ENCODE measurements around the gene BLOC1S5.
"Not testable (repeated sequence)": the region's sequence is repeated elsewhere in the genome, so short reads cannot be mapped to it uniquely, and the experiment has no call there.

Gene BLOC1S5

GRCh38 chr6:8082572-8082953 is 18.4 kb upstream of the BLOC1S5 start:
- no peak for DNase-seq (ENCODE audit: low read depth, low spot score)

GRCh38 chr6:8080362-8081151 is 16.4 kb upstream of the BLOC1S5 start:
- DNase-seq (ENCODE audit: low read depth, low spot score), result no peak

GRCh38 chr6:8079126-8079525 is 14.9 kb upstream of the BLOC1S5 start:
- DNase-seq (ENCODE audit: low read depth, low spot score), result no peak

DNA sequence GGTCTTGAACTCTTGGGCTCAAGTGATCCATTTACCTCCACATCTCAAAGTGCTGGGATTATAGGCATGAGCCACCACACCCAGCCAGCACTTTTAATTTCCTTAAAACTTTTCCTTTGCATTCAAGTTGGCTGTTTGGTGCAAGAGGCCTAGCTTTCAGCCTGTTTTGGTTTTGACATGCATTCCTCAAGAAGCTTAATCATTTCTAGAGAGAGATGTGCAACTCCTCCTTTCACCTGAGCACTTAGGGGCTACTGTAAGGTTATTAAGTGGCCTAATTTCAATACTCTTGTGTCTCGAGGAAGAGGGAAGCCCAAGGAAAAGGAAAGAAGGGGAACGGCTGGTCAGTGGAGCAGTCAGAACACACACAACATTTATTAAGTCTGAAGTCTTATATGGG is 13.8 kb upstream of the BLOC1S5 start:
- DNase-seq (ENCODE audit: low read depth, low spot score), result no peak

DNA sequence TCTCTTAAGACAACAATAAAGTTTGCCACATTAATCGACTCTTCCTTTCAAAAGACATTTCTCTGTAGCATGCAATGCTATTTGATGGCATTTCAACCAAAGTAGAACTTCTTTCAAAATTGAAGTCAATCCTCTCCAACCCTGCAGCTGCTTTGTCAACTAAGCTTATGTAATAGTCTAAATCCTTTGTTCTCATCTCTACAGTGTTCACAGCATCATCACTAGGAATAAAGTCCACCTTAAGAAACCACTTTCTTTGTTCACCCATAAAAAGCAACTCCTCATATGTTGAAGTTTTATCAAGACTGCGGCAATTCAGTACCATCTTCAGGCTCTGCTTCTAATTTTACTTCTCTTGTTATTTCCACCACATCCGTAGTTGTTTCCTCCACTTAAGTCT is 11.5 kb upstream of the BLOC1S5 start:
- no peak for DNase-seq (ENCODE audit: low read depth, low spot score)

DNA sequence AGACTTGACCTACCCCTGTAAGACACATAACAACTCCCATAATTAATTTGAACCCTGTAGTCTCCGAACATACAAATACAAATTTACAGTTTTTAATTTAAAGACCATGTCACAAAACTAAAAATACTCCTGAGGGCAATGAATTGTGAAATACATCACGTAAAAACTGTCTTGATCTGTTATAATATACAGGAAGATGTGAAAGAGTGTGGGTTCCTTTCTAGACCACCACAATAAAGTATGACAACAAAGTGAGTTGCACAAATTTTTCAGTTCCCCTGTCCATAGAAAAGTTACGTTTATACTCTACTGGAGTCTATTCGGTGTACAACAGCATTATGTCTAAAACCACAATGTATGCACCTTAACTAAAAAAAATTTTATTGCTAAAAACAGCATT is 11.0 kb upstream of the BLOC1S5 start:
- DNase-seq (ENCODE audit: low read depth, low spot score), result no peak

DNA sequence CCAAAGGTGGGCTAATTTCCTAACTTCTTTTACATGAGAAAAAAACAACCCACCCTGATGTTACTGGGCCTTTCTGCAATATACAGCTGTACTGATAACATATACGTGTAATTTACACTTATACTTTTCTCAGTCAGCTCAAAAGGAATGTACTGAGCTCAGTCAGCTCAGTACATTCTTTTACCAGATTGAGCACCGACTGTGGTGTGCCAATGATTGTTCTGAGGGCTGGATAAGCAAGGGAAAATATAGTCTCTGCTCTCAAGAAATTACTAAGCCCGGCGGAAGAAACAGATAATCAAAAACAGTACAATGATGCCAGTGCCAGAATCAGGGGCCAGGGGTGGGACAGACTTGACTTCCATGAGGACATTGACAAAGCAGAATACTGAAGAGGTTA is 10.0 kb upstream of the BLOC1S5 start:
- DNase-seq (ENCODE audit: low read depth, low spot score), result no peak

DNA sequence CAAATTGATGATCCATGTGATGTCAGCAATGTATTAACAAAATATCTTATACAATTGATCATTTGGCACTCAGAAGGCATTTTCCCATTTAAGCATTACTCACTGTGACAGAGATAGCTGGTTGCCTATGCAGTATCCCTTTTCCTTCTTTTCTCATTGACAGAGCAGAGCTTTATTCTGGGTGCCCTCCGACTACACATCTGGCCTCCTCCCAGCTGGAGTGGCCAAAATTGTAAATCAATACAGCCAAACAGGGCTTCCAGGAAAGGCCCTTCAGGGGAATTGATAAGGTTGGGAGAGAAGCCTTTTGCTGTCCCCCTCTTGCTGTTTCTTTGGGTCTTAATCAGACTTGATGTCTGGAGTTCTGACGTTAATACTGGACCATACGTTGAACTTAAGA is 9.6 kb upstream of the BLOC1S5 start:
- no peak for DNase-seq (ENCODE audit: low read depth, low spot score)

GRCh38 chr6:8070718-8071117 is 6.5 kb upstream of the BLOC1S5 start:
- no peak for DNase-seq (ENCODE audit: low read depth, low spot score)

- no peak for DNase-seq (ENCODE audit: low read depth, low spot score)
Observed at GRCh38 chr6:8069631-8070284, 5.6 kb upstream of the BLOC1S5 start.

- DNase-seq (ENCODE audit: low read depth, low spot score), result no peak
Observed at GRCh38 chr6:8069151-8069550, 5.0 kb upstream of the BLOC1S5 start.

GRCh38 chr6:8066108-8066507 is 1.9 kb upstream of the BLOC1S5 start:
- DNase-seq (ENCODE audit: low read depth, low spot score), result no peak

DNA sequence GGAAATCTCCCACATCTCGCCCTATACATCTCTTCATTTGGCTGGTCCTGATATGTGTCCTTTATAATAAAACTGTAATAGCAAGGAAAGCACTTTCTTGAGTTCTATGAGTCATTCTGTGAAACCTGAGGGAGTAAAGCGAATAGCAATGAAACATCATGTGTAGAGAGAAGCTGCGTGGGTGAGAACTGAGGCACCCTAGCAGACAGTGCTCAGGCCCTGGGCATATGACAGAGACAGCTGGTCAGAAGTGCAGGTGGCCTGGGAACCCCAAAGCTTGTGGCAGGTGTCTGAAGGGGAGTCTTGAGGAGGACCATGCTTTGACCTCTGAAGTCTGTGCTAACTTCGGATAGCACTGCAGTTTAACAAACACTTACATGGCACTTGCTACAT is 1.3 kb upstream of the BLOC1S5 start:
- DNase-seq (ENCODE audit: low read depth, low spot score), result no peak

DNA sequence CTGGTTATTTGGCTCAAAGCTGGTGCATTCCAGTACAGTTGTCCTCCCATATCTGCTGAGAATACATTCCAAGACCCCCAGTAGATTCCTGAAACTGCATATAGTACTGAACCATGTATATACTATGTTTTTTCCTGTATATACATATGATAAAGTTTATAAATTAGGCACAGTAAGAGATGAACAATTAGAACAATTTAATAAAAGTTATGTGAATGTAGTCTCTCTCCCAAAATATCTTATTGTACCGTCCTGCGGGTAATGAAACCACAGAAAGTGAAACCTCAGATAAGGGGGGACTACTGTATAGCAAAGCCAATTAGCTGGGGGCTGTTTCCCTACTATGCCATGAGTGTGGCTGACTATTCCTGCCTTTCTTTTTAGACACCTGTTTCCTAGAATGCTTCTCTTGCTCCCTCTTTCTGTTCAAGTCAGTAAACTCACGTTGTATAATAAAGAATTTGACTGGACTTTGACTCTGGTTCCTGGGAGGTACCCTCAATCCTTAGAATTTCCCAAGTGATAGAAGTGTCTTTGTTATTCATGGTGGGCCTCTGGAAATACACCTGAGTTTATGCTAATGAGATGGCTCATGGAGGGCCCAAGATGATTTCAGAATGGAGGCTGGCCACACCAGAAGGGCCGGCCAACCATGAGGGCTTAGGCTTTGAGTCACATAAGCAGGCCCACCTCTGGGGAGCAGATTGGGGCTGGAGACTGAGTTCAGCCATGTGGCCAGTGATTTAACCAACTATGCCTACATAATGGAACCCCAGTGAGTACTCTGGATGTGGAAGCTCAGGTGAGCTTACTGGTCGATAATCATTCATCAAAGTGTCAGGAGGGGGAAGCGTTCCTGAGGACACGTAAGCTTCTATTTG is 689 bp upstream of the BLOC1S5 start:
- DNase-seq (ENCODE audit: low read depth, low spot score), result no peak

- no peak for DNase-seq (ENCODE audit: low read depth, low spot score)
Observed at GRCh38 chr6:8061736-8062135, 2.5 kb downstream of the BLOC1S5 start.

GRCh38 chr6:8060346-8060745 is 3.8 kb downstream of the BLOC1S5 start:
- DNase-seq (ENCODE audit: low read depth, low spot score), result no peak

DNA sequence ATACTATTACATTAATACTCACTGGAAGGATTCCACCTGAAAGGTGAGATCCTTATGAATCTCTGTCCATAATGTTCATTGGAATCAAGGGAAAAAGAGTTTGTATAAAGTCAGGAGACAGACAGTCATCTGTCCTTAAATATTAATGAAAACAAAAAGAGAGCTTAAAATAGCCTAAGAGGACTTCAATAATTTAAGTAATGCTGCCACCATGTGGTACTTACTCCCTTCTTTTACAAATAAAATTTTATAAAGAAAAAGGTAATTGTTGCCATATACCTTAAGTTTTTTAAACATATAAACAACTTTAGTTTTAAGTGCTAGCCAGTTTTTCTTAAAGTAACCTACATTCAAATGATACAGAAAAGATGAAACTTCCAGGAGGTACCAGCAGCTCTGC is 5.1 kb downstream of the BLOC1S5 start:
- DNase-seq (ENCODE audit: low read depth, low spot score), result no peak

DNA sequence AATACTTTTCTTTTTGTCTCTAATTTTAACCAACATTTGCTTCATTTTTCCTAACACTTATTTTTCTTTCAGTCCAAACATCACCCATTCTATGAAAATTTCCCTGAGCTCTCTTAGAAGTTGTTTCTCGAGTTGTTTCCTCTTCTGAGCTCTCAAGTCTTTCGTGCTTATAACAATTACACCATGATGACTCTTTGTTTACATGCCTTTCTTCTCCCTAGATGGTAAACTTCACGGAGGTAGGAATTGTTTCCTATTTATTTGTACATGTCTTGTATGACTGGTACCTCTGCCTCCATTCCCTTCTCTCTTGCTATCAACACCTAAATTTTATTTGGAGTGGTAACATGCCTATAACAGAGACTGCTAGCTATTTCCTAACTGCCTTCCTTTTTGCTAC is 6.4 kb downstream of the BLOC1S5 start:
- no peak for DNase-seq (ENCODE audit: low read depth, low spot score)

DNA sequence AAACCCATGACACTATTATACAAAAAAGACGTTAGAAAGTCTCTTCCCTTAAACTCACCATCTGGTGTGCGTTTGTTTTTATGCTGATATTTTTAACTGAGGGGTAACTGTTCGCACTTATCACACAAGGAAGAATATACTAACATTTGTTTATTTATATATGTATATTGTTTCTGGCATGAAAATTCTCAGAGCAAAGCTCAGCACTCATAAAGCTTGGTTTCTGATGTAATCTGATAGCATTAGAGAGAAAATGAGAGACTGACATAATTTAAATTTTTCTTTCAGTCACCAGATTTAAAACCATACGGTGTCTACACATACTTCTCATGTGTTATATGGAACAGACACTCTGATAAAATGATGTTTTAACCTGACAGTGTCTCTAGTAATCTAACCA is 6.9 kb downstream of the BLOC1S5 start:
- no peak for DNase-seq (ENCODE audit: low read depth, low spot score)

GRCh38 chr6:8054276-8054675 is 9.9 kb downstream of the BLOC1S5 start:
- DNase-seq (ENCODE audit: low read depth, low spot score), result no peak

GRCh38 chr6:8047541-8048292 is 16.5 kb downstream of the BLOC1S5 start:
- no peak for DNase-seq (ENCODE audit: low read depth, low spot score)

GRCh38 chr6:8045769-8046168 is 18.4 kb downstream of the BLOC1S5 start:
- not testable (repeated sequence) for DNase-seq (ENCODE audit: low read depth, low spot score)

All from iPS DF 19.7 (cell line).